Fibroblast of peridontal ligament (primary cell): ENCODE results near the gene CREB3L4.

Experiments used
- DNase-seq: peaks from one replicate; pipeline ENCODE4 v3.0.0-alpha.2; 2010; ENCODE audit errors: extremely low read depth

CREB3L4 gene

DNA sequence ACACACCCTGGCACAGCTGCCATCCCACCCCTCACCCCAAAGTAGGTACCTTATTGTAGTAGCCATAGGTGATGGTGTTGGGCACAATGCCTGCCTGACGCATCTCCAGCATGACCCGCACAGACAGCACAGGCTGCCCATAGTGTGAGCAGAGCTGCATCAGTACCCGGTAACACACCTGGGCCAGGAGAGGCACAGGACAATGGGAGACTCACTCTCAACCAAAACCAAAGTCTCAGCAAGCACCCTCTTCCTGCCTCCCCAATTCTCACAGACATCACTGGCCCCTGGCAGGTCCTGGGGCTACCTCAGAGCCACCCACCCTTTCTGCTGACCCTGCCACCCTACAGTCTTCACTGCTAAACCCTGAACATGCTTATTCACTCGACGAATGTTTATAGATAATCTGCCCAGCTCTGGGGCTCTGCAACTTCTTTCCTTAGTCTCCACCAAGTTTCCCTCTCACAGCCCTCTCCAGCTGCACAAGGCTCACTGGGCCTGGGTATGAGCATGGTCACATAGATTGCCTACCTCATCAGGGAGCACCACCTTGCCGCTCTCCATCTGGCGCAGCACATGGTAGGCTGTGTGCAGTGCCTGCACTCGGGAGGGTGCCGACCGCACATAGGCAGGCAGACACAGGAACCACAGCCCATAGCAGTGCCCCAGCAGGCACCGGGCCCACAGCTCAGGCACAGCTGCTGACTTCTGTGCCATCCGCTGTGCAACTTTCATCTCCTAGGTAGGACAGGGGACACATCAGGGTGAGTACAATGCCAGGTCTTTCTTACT is 31.5 kb upstream of the CREB3L4 start:
- DNase-seq = no peak

DNA sequence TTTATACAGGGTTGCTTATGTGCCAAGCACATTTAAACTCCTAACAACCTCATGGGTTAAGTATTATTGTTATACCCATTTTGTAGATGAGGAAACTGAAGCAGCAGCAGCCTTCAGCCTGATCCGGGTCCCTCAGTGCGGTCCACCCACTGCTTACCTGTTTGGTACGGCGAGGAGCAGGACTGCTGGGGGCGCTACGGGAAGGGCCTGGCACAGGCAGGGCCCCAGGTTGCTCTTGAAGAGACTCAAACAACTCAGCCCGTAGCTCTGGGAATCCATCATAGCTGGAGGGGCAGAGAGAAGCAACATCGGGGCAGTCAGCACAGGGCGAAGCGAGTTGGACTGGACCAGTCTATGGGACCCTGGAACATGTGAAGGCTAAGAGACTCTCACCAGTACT is 30.4 kb upstream of the CREB3L4 start:
- no peak for DNase-seq

DNA sequence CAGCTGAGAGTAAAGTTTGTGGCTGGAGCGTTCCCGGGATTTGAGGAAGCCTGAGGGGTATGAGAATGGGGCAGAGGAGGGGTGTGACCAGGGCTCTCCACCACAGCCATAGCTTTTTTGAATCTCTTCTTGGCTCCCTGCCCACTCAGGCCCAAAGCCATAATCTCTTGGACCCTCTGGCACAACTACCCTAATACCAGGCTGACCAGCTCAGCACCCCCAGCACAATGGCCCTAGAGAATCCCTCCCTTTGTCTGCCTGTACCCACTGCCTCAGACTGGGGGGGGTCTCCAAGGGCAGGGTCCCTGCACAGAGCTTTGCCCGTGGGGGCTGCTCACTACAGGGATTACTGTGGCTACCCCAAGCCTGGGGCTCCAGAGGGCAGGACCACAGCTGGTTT is 28.7 kb upstream of the CREB3L4 start:
- DNase-seq = no peak

DNA sequence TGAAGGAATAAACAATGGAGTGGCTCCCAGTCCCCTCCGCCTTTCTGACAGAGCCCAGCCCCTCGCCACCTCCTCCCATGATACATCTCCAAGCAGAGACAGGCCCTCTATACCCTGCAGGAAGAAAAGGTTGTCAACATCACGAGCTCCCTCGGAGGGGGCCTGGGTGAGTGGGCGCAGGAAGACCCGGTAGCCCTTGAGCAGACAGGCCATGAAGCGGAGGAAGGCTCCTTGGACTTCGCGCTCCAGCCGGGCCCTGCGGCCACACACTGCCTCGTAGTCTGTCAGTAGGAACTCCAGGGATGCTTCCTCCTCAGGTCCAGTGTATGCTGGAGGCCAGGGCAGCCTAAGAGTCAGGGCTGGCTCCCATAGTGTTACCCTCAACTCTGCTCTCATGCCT is 28.2 kb upstream of the CREB3L4 start:
- no peak for DNase-seq

DNA sequence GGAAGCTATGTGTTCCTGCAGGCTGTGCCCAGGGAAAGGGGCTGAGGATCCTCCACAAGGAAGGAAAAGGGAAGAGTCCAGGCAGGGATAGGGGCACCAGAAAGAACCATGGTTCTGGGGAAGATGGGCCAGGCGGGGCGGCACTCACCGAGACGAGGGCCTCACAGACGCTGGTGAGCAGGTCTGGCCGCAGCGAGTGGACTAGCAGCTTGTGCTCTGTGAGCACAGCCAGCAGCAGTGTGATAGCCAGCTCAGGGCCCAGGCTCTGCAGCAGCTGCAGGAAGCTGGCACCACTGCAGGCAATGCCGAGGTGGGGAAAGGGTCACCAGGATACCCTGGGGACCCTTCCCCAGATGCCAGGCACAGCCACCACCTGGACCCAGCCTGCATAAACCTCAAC is 26.9 kb upstream of the CREB3L4 start:
- DNase-seq = no peak

DNA sequence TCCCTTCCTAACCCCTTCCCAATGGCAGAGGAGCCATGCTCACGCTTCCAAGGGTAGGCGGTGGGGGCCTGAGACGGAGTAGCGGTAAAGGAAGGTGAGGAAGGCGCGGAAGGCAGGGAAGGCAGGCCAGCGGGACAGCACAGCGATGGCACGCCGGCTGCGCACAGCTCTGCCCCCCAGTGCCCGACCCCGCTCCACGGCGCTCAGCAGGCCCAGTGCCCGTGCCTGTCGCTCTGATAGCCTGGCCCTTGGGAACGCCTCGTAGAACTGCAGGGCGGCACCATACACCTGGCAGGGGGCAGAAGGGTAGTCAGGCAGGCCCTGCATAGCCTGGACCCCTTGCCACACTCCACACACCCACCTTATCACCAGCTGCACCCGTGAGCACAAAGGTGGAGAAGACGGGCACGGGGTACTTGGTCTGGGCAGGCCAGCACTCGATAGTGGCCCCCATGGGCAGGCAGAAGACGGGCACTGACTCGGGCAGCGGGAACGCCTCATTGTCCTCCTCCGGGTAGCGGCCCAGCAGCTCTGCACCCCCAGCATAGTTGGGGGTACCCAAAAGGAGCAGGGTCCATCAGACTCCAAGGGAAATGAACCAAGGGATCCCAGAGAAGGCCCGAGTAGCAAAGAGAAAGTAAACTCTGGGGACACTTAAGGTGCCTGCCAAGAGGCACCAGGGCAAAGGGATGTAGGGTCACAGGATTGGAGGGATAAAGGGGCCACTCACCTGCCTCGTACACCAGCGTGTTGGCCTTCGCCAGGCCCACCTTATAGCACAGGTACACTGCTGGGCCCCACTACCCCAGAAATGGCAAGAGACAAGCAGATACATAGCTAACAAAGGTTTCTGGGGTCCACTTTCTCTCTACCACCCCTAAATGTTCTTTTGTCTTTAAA is 25.6 kb upstream of the CREB3L4 start:
- DNase-seq = no peak

DNA sequence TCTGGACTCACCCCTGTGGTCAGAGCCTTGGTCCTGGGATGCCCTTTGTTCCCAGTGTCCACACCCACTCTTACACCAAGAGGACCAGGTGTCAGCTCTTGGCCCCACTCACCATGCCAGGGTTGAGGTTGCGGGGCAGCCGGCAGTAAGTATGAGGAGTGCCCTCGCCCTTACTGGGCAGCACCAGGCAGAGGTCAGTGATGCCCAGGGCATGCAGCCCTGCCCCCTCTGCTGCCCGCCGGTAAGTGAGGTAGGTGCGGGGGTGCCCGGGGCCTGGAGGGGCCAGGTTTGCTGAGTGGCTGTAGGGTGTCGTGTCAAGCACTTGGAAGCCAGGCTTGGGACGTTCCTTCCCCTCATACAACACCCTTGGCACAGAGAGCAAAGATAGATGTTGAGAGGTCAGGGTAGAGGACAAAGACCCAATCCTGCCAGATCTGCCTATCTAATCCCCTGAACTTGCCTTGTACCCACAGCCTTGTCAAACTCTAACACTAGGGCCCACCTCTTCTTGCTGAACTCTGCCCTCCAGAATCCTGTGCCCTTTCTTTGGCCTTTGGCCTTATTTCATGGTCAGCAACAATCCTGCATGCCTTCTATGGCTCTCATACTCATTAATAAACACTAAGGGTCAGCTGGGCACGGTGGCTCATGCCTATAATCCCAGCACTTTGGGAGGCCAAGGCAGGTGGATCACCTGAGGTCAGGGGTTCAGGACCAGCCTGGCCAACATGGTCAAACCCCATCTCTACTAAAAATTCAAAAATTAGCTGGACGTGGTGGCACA is 24.7 kb upstream of the CREB3L4 start:
- no peak for DNase-seq

DNA sequence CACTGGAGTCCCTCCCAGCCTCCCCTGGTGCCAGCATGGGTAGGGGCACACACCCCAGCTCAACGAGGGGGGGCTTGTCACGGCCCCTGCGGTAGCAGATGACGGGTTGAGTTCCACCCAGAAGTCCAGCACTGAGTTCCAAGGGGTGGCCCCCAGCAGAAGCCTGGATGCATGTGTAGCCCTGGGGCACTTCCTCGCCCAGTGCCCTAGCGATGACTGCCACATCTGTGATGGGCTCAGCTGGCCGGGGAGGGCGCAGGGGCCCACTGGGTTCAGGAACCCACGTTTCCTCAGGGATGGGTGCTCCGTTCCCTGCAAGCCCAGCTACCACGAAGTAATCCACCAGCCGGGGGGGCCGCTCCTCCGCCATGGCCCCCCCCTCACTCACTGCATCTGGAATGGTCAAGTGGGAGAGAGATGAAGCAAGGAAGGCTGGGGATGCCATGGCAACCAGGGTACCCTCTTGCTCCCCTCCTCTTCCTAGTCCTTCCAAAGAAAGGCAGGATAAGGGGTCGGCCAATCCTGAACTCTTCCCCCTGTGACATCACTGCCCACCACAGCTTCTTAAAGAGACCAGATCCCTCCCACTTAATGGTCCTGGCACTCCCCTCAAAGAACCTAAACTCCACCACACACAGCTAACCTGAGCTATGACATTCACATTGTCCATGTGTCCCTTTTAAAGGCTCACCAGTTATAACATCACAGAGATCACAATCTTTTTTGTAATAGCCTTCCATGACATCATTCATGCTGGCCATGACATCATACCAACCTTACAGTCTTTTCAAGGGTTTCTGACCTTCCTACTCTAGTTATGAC is 23.5 kb upstream of the CREB3L4 start:
- no peak for DNase-seq

DNA sequence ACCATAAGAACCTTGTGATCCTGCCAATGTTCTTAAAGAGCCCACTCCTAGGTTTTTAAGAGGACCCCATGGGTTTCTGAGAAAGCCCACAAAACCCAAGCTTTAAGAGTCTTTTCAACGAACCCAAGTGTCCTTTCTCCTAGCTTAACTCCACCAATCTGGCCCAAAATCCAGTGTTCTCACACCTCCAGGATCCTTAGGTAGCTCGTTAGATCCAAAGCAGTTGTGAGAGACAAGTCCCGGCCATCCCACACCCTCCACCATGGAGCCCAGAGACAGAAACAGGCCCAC is 22.9 kb upstream of the CREB3L4 start:
- no peak for DNase-seq

DNA sequence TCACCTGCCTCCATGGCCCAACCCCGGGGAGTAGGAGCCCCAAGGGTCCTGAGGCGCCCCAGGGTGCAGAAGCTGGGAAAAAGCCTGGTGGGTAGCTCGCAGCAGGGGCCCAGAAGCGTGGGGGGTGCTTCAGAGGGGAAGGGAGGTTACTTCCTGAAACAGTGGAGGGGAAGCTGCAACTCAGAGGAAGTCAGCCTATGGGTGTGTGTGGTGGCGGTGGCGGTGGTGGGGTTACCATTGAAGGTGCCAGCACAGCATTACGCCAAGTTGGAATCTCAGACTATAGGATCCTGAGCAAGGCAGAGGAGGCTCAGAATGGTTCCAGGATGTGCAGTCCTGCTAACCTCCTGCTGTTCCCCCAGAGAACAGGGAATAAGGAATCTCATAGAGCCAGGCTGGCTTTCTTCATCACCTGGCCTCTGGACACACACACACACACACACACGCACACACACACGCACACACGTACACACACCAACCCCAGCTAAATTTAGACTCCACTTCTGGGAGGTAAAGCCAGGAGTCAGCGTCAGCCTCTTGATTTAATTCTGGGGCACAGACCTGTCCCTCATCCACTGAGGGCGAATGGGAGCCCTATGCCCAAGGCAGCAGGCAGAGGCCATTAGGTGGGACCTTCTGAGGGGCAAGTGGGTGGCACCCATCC is 22.4 kb upstream of the CREB3L4 start:
- peak; percentile 47 for DNase-seq

DNA sequence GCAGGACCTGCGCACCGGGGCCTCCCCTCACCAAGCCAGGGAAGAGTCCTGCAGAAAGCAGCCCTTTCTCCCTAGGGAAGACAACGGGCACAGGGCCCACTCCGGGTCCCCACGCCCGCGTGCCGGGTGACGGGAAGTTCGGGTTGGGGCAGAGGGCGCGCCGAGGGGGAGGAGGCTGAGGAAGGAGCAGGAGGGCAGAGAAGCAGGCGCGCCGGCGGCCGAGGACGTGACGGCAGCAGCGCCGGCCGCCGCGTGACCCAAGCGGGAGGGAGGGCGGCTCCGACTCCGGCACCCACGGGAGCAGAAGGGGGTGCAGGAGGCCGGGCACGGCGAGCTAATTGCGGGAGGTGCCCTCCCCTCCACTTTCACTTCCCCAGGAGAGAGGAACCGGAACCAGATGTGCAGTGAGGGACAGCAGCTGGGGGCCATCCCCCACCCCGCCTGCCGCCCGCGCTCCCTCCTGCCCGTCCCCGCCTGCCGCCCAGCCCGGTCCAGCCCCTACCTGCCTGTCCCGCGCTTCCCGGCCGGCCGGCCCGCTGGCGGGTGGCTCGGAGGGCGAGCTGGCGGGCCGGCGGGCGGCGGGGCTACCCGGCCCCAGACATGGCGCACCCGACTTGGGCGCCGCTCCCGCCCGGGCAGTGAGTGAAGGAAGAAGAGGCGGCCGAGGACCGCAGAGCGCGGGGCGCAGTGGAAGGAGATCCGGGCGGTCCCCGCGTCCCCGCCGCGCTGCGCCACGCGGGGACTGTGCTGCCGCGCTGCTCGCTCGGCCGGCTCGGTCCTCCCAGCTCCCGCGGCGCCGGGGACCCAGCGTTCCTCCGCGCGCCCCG is 21.7 kb upstream of the CREB3L4 start:
- DNase-seq = peak; percentile 72

DNA sequence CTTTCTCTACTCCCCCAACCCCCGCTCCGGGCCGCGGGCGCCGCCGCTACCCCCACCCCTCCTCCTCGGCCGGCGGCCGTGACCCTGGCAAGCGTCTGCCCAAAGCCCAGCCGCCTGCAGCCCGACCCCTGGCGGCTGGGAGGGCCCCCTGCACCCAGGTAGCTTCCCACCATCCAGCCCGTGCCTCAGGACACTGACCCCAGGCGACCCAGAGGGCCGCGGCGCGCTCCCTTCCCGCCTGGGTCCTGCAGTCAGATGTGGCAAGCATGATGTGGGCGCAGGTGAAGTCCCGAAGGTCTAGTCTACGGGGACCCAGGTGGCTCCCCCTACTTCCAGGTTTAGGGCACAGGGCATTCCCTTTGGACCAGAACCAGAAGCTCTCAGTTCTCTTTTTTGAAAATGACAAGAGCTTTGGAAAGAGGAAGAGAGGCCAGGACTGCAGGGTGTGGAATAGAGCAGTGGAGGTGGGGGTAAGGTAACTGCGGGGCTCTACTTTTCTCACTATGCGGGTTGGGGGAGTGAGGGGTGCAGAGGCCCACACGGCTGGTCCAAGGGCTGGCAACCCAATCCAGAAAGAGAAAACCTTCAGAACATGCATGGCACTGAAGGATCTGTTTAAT is 21.0 kb upstream of the CREB3L4 start, which contains the start of gene DENND4B:
TSS of gene DENND4B (minus strand) at position 97 of the 620 bp plus-strand sequence. CDS start 2,344 bp downstream, outside the sequence.
- peak; percentile 62 for DNase-seq

DNA sequence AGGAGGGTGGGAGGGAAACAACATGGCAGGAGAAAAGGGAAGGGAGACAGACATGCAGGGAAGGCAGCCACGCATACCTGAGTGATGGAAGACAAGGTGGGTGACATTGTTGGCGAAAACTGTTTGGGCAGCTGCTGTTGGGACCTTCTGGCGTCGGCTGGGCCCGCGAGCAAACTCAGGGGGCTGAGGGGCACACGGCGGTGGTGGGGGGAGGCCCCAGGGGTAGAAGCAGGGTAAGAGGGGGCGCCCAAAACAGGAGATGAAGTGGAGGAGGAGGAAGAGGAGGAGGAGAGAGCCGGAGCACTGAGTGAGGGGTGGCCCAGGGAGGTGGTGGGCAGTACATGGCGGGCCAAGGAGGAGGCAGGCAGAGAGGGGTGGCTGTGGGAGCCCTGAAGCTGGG is 16.5 kb upstream of the CREB3L4 start:
- DNase-seq = no peak

DNA sequence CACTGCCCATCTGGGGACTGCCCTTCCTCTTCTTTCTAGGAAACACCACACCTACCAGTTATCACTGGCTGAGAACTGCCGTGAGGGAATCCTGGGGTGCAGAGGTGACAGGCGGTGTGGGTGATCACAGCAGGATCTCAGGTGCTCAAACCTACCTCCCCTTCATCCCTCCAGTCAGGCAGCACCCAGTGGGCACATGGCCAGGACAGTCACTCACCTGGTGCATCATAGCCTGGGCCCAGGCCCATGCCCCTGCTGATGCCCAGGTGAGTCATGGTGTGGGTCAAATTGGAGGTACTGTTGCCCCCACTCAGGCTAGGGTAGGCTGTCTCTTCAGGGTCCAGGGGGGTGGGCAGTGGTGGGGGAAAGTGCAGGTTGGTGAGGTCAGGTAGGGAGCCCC is 15.9 kb upstream of the CREB3L4 start:
- DNase-seq = no peak

DNA sequence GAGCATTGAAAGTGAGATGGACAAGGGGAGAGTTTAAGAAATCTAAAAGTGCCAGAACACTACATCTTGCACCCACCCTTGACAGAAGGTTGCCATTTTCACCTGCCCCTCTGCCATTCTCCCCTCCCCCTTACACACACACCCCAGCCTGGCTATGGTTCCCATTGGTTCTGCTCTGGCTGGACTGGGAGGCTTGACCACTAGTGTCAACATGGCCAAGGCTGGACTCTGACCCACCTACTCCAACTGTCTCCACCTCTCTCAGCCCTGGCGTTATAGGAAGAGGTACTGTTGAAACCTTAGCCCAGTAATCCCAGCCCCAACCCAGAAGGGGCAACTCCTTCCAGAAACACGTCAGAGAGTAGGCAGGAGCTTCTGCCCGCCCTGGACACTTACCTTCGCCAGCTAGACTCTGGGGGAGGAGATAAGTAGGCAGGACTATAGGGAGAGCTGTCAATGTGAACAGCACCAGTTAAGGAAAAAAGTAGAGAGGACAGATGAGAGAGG is 13.8 kb upstream of the CREB3L4 start:
- no peak for DNase-seq

DNA sequence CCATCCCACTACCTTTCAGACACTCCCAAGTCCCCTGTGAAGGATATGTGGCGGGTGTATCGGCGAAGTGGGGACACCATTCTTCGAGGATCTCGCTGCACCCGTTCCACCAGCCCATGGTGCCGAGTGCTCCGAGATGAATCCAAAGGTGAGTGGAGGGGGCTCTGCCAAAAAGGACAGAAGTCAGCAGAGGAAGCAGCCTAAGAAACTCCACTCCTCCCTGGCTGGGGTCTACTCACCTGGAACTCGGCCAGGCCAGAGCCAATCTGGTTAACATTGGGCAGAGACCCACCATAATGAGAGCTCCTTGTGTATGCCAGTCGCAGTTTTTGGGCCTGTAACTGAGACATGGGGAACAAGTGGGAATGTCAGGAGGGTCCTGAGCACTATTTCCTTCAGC is 12.9 kb upstream of the CREB3L4 start:
- no peak for DNase-seq

DNA sequence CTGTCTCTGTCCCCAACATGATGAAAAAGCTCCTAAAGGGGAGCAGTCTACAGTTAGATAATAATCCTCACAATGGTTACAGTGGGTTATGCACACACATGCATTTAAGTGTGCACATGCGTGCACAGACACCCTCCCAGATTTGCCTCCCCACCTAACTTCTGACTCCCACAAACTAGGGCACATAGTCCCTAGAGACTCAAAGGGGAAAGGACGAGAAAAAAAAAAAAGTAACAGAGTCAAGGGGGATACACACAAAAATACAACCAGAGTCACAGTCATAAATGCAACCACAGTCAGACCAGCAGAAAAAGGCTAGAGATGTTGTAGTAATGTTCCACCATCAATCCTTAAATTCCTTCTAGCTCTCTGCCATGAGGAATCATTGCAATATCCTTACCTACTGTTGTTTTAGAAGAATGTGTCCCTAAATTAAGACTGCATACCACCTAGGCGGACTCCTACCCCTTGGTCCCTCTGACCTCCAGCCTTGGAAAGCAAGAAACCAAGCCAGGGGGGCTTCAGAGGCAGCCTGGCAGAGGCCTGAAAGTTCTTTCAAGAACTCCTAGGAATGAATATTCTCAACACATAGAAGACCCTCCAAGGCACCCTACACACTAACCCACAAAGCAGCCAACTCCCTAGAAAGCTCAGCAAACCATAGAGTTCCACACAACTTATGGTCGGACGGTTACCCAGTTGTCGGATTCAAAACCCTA is 10.5 kb upstream of the CREB3L4 start:
- DNase-seq = no peak

DNA sequence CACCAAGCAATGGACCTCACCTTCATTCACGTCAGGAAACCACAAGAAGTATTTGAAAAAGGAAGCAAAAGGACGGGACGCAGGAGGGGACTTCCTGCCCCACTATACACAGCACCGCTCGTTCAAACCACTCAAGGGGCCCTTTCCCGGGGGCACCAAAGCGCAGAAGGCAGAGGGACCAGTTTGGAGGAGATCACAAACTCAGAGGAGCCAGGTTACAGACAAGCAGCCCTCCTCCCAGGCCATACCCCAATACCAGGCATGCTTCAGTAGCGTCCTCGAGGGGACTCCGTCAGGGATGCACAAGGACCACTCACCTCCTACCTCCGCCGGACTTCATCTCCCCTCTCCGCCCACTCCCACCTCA is 10.0 kb upstream of the CREB3L4 start:
- DNase-seq = no peak
